HepG2 (cell line): Measurements from ENCODE around the gene CCDC154. TPM values are rescaled to one million over a fixed set of nuclear protein-coding genes. Genes with fewer than 3 reads are reported as not detected.
A peak's percentile ranks its signal among the peaks of the same experiment; 100 is the strongest.

Experiments used
- ATAC-seq: fragments of 200-7000 bp; cut with Tn5 transposase; 3 replicates; pipeline ENCODE4 v1.9.1; 2020; ENCODE audit warnings: mild to moderate bottlenecking, moderate library complexity
- BruUV-seq: library from RNA; stranded (reverse); fragments of 400-500 nt; replicated peaks from 2 replicates; lab custom pipeline; 2021; lab: Mats Ljungman, UMichigan
- CTCF ChIA-PET: fragments of 300-600 bp; formaldehyde crosslinking; extraction: SDS; loops from one replicate; lab custom pipeline; 2021; ENCODE audit warnings: low total read pairs, inconsistent platforms, low intra/inter-chr PET ratio; lab: Yijun Ruan, JAX
- POLR2A ChIA-PET: fragments of 350-600 bp; sonication (Branson Sonifier 250); formaldehyde crosslinking; loops from one replicate; lab custom pipeline; 2020; ENCODE audit warnings: antibody characterized with exemption, inconsistent platforms; lab: Yijun Ruan, JAX
- DNase-seq: peaks from one replicate; pipeline ENCODE4 v3.0.0-alpha.2; 2015; ENCODE audit warnings: low spot score
- FAIRE-seq: peaks from 3 replicates; lab custom pipeline; 2011; peaks lifted over from hg19 to GRCh38; lab: Jason Lieb, UNC
- H2AFZ ChIP-seq: one replicate; pipeline ENCODE4 v1.6.1; 2011; ENCODE audit warnings: low read length, inconsistent platforms
- H3K27ac ChIP-seq: fragments of 300-600 bp; 3 replicates; pipeline ENCODE4 v1.8.0; 2011; ENCODE audit warnings: mixed run types, mild to moderate bottlenecking, mixed read lengths, low read length, inconsistent platforms; ENCODE audit not compliant: insufficient read depth; ENCODE audit errors: extremely low read length
- H3K27me3 ChIP-seq, 2 experiments: fragments of 200-600 bp in 1 of 2; 2 replicates in 1 of 2; 3 replicates in 1 of 2; pipeline versions ENCODE4 v1.6.0 to v1.8.0; 2011; ENCODE audit warnings: low read length in 2 of 2, mild to moderate bottlenecking in 2 of 2, moderate library complexity in 2 of 2, inconsistent platforms in 1 of 2; ENCODE audit not compliant: insufficient read depth in 2 of 2, control insufficient read depth in 1 of 2
- H3K36me3 ChIP-seq, 2 experiments: fragments of 200-600 bp in 1 of 2; replicated peaks in 1 of 2; 2 replicates in 1 of 2; 3 replicates in 1 of 2; pipeline versions ENCODE4 v1.5.1 to v1.8.0; 2011; ENCODE audit warnings: low read length in 2 of 2, inconsistent platforms in 1 of 2; ENCODE audit not compliant: insufficient read depth in 2 of 2, control insufficient read depth in 1 of 2
- H3K4me1 ChIP-seq: 2 replicates; pipeline ENCODE4 v1.5.1; 2012; ENCODE audit warnings: low read length, inconsistent platforms; ENCODE audit not compliant: insufficient read depth
- H3K4me2 ChIP-seq: 2 replicates; pipeline ENCODE4 v1.6.0; 2011; ENCODE audit warnings: low read depth, low read length, inconsistent platforms
- H3K4me3 ChIP-seq, 3 experiments: fragments of 200-600 bp in 1 of 3; sonication (generic), shearing (Covaris generic) in 1 of 3; replicated peaks in 1 of 3; 2 replicates each; pipeline ENCODE4 v1.5.1; 2011 to 2016; ENCODE audit warnings: low read length in 3 of 3, inconsistent platforms in 2 of 3, low read depth in 2 of 3, mild to moderate bottlenecking in 2 of 3, control low read depth in 1 of 3, mixed read lengths in 1 of 3; ENCODE audit not compliant: insufficient read depth in 1 of 3
- H3K79me2 ChIP-seq: one replicate; pipeline ENCODE4 v1.6.1; 2011; ENCODE audit warnings: low read length, inconsistent platforms; ENCODE audit not compliant: insufficient read depth
- H3K9ac ChIP-seq: 2 replicates; pipeline ENCODE4 v1.6.0; 2011; ENCODE audit warnings: mild to moderate bottlenecking, low read depth, low read length, inconsistent platforms; ENCODE audit not compliant: insufficient read depth
- H3K9me3 ChIP-seq: 2 replicates; pipeline ENCODE4 v1.5.1; 2012; ENCODE audit warnings: mild to moderate bottlenecking, low read length
- H4K20me1 ChIP-seq: 2 replicates; pipeline ENCODE4 v1.6.0; 2011; ENCODE audit warnings: inconsistent platforms, mild to moderate bottlenecking, low read length, moderate library complexity; ENCODE audit not compliant: insufficient read depth
- CEBPZ ChIP-seq: IDR thresholded peaks from 2 replicates; pipeline ENCODE4 v1.6.1; 2012; ENCODE audit warnings: low read length, improper control_type of control experiment
- GABPB1 ChIP-seq: IDR thresholded peaks from 2 replicates; pipeline ENCODE4 v1.6.1; 2016; ENCODE audit warnings: mild to moderate bottlenecking, missing genetic modification reagents, moderate library complexity, missing compliant biosample characterization
- HNRNPL ChIP-seq: fragments of 200-400 bp; formaldehyde crosslinking; IDR thresholded peaks from 2 replicates; pipeline ENCODE4 v1.6.1; 2017; ENCODE audit warnings: mild to moderate bottlenecking, low read depth, low read length
- MTA1 ChIP-seq: sonication (generic); formaldehyde crosslinking; IDR thresholded peaks from 2 replicates; pipeline ENCODE4 v1.4.0; 2020; ENCODE audit warnings: missing genetic modification reagents, mild to moderate bottlenecking, borderline replicate concordance
- MTF1 ChIP-seq: sonication (generic); formaldehyde crosslinking; IDR thresholded peaks from 2 replicates; pipeline ENCODE4 v1.5.0; 2020; ENCODE audit warnings: missing genetic modification reagents
- PHF8 ChIP-seq: sonication (generic); formaldehyde crosslinking; IDR thresholded peaks from 2 replicates; pipeline ENCODE4 v1.5.0; 2020; ENCODE audit warnings: missing genetic modification reagents
- SMAD3 ChIP-seq: sonication (generic); formaldehyde crosslinking; IDR thresholded peaks from 2 replicates; pipeline ENCODE4 v1.4.0; 2020; ENCODE audit warnings: missing genetic modification reagents
- TBP ChIP-seq: sonication (generic); formaldehyde crosslinking; IDR thresholded peaks from 2 replicates; pipeline ENCODE4 v1.5.0; 2020; ENCODE audit warnings: missing genetic modification reagents
- ZNF275 ChIP-seq: sonication (generic); formaldehyde crosslinking; IDR thresholded peaks from 2 replicates; pipeline ENCODE4 v1.8.0; 2022; ENCODE audit warnings: missing genetic modification reagents, mild to moderate bottlenecking, inconsistent platforms, borderline replicate concordance
- ZNF609 ChIP-seq: sonication (generic); formaldehyde crosslinking; IDR thresholded peaks from 2 replicates; pipeline ENCODE4 v1.4.0; 2020; ENCODE audit warnings: mild to moderate bottlenecking, missing genetic modification reagents, borderline replicate concordance
- ZNF616 ChIP-seq: sonication (generic); formaldehyde crosslinking; IDR thresholded peaks from 2 replicates; pipeline ENCODE4 v1.5.0; 2020; ENCODE audit warnings: low read depth, mild to moderate bottlenecking, missing genetic modification reagents
- WGBS: methylation state at CpG from one replicate; pipeline ENCODE4 v1.1.6; 2017; ENCODE audit warnings: low lambda C conversion rate; 5-methylcytosine and 5-hydroxymethylcytosine counted together
- in situ Hi-C: cut with HindIII; loops from 2 replicates; pipeline ENCODE4 v1.10.0; 2017; ENCODE audit warnings: low pct_unique_long_range_greater_than_20kb; ENCODE audit not compliant: extremely low pct_ligation_motif_present
- intact Hi-C: fragments of 100-400 bp; cut with micrococcal nuclease; formaldehyde crosslinking; loops from one replicate; pipeline ENCODE4 v1.10.0; 2022; ENCODE audit not compliant: unreplicated experiment
- polyA plus RNA-seq, 8 experiments: library from polyadenylated mRNA; depleted of rRNA in 3 of 8; stranded (reverse) in 7 of 8; unstranded in 1 of 8; fragments of >200 nt; fragmentation: Illumina TruSeq in 4 of 8; extraction: Trizol in 4 of 8; gene quantifications; 2 replicates each; pipeline versions ENCODE4 v1.2.1 to v1.2.3, GENCODE V29; 2011 to 2016; ENCODE audit warnings: low read depth in 4 of 8, missing spikeins in 1 of 8, mixed read lengths in 1 of 8; ENCODE audit not compliant: insufficient read depth in 1 of 8
- total RNA-seq, 5 experiments: library from RNA; depleted of rRNA; stranded (reverse); fragments of >200 nt; fragmentation: Illumina TruSeq; extraction: Trizol; gene quantifications; 2 replicates each; pipeline ENCODE4 v1.2.3, GENCODE V29; 2016; ENCODE audit warnings: low read depth in 1 of 5

CCDC154 gene
- total and polyA plus RNA-seq, 2 of the 13 experiments (the other 11 are each of a cell fraction or from before 2014, with no cell fraction given), result 0.92 to 1.5 TPM

- no peak for TF ChIP-seq ZNF609 (CRISPR knock-in tag)
Observed at GRCh38 chr16:1439058-1439698, 5.2 kb downstream of the CCDC154 start (continued).

GRCh38 chr16:1438229-1439057, 5.9 kb downstream of the CCDC154 start:
- H3K4me3 ChIP-seq, result peak overlapping the region; percentile 24 to 65 (median 49); a peak in 4 of 6 replicates
- H3K27ac ChIP-seq, result no peak overlapping the region
- H3K4me1 ChIP-seq, result peaks cover 65% of the 10 kb centered on the region
- in situ Hi-C loops, result no loop called here
- H3K79me2 ChIP-seq, result no peaks in the 10 kb centered on the region
- ChIA-PET POLR2A (interaction anchor here (1.1 to 2.6 kb wide), 4 partner anchors 18 to 37 kb away, joined by 3 to 19 read pairs (median 4); partner anchors contain the start of gene UQCC4), CTCF (no interaction called here)
- H3K36me3 ChIP-seq, result no peaks in the 10 kb centered on the region
- H3K4me2 ChIP-seq, result peak overlapping the region; percentile 75
- DNase-seq (no peak), FAIRE-seq (no peak), ATAC-seq (peak; percentile 2; the same call in 2 of the 3 replicates)
- peak overlapping the region; percentile 22; the same call in 1 of the 2 replicates for H3K9ac ChIP-seq
- intact Hi-C loops, result no loop called here
- 20% methylated on average over 4 of the region's 35 CpGs for WGBS
- no TSS peak for BruUV-seq
- no peak overlapping the region for H2AFZ ChIP-seq
- no peaks in the 10 kb centered on the region for H3K9me3 ChIP-seq
- peaks cover 6 to 27% of the 10 kb centered on the region in 2 experiments; a peak in 4 of 5 replicates for H3K27me3 ChIP-seq
- H4K20me1 ChIP-seq, result no peaks in the 10 kb centered on the region
- TF ChIP-seq ZNF616 (CRISPR knock-in tag) (no peak), MTA1 (CRISPR knock-in tag) (no peak), MTF1 (CRISPR knock-in tag) (no peak), CEBPZ (no peak), PHF8 (CRISPR knock-in tag) (peak; percentile 31; the same call in 1 of the 2 replicates), GABPB1 (CRISPR knock-in tag) (peak; percentile 23; the same call in 1 of the 2 replicates), TBP (CRISPR knock-in tag) (no peak), HNRNPL (no peak), SMAD3 (no peak), ZNF275 (no peak)
